CD4-positive, alpha-beta T cell (primary cell): ENCODE results near the gene DNASE1. TPM values are rescaled to one million over a fixed set of nuclear protein-coding genes. Genes with fewer than 3 reads are reported as not detected.

Source experiments
- ATAC-seq: fragments of 200-7000 bp; cut with Tn5 transposase; one replicate; pipeline ENCODE4 v1.10.0; 2022; ENCODE audit warnings: mild to moderate bottlenecking; ENCODE audit not compliant: poor library complexity
- CTCF ChIA-PET: fragments of 350-600 bp; sonication (Branson Sonifier 250); formaldehyde crosslinking; loops from one replicate; lab custom pipeline; 2021; ENCODE audit warnings: antibody characterized with exemption, inconsistent platforms; lab: Charles Lee
- POLR2A ChIA-PET: fragments of 350-600 bp; sonication (Branson Sonifier 250); formaldehyde crosslinking; loops from one replicate; lab custom pipeline; 2021; ENCODE audit warnings: antibody characterized with exemption, inconsistent platforms; lab: Charles Lee
- DNase-seq, 14 experiments: peaks; one replicate each; pipeline ENCODE4 v3.0.0-alpha.2; 2013 to 2020; ENCODE audit warnings: mixed read lengths in 2 of 14
- H3K27ac ChIP-seq, 2 donors: one replicate each; pipeline versions ENCODE4 v1.5.1 to v1.7.0; 2013; ENCODE audit warnings: low read length in 2 of 2, low read depth in 1 of 2, mild to moderate bottlenecking in 1 of 2
- H3K27me3 ChIP-seq, 2 experiments: 1 replicate in 1 of 2; 2 replicates in 1 of 2; pipeline versions ENCODE4 v1.6.1 to v1.7.0; 2013; ENCODE audit warnings: low read length in 2 of 2, control low read depth in 1 of 2, mild to moderate bottlenecking in 1 of 2, moderate library complexity in 1 of 2; ENCODE audit not compliant: insufficient read depth in 2 of 2, control insufficient read depth in 1 of 2
- H3K36me3 ChIP-seq: one replicate; pipeline ENCODE4 v1.6.1; 2013; ENCODE audit warnings: low read length, control low read depth; ENCODE audit not compliant: insufficient read depth
- H3K4me1 ChIP-seq: one replicate; pipeline ENCODE4 v1.6.1; 2013; ENCODE audit warnings: low read length, control low read depth; ENCODE audit not compliant: insufficient read depth
- H3K4me3 ChIP-seq: one replicate; pipeline ENCODE4 v1.5.1; 2013; ENCODE audit warnings: mild to moderate bottlenecking, low read length, moderate library complexity
- H3K9me3 ChIP-seq, 2 experiments: 1 replicate in 1 of 2; 2 replicates in 1 of 2; pipeline versions ENCODE4 v1.6.1 to v1.7.0; 2013; ENCODE audit warnings: low read length in 2 of 2, mild to moderate bottlenecking in 2 of 2, control low read depth in 1 of 2, moderate library complexity in 1 of 2; ENCODE audit not compliant: control insufficient read depth in 1 of 2, insufficient read depth in 1 of 2
- H3K27ac Mint-ChIP-seq: one replicate; pipeline ENCODE4 v1.8.0; 2020; ENCODE audit warnings: mixed read lengths
- H3K27me3 Mint-ChIP-seq: one replicate; pipeline ENCODE4 v1.8.0; 2021; ENCODE audit warnings: mixed read lengths
- H3K36me3 Mint-ChIP-seq: one replicate; pipeline ENCODE4 v1.8.0; 2021; ENCODE audit warnings: low read depth, mixed read lengths
- H3K4me1 Mint-ChIP-seq: one replicate; pipeline ENCODE4 v1.8.0; 2021; ENCODE audit warnings: low read depth, mixed read lengths
- H3K4me3 Mint-ChIP-seq: one replicate; pipeline ENCODE4 v1.8.0; 2020; ENCODE audit warnings: mild to moderate bottlenecking, mixed read lengths
- H3K9me3 Mint-ChIP-seq: one replicate; pipeline ENCODE4 v1.8.0; 2020; ENCODE audit warnings: mixed read lengths
- CTCF ChIP-seq: fragments of 200-600 bp; IDR thresholded peaks from one replicate; pipeline ENCODE4 v1.8.0; 2022; ENCODE audit warnings: antibody characterized with exemption, mild to moderate bottlenecking
- intact Hi-C, 2 experiments: fragments of 100-400 bp; cut with DNase I in 1 of 2; cut with micrococcal nuclease in 1 of 2; formaldehyde crosslinking; loops; one replicate each; pipeline versions ENCODE4 v1.15.1 to v1.9.0; 2023 to 2025; cut with DNase I, micrococcal nuclease
- total RNA-seq, 174 experiments: library from RNA in 2 of 174; stranded (reverse) in 2 of 174; gene quantifications; one replicate each; pipeline ENCODE4 v1.2.3 and lab custom pipeline; 2021 to 2026

DNASE1 gene
- total RNA-seq, 2 experiments from 2014 or later, result 9.5 to 10.4 TPM

- TF ChIP-seq CTCF, result no peak
- no peak overlapping the region for H3K27ac Mint-ChIP-seq
- peaks cover 42% of the 10 kb centered on the region for H3K36me3 Mint-ChIP-seq
- Histone ChIP-seq H3K4me1 (peaks cover 6% of the 10 kb centered on the region), H3K9me3 (no peaks in the 10 kb centered on the region), H3K4me3 (no peak overlapping the region), H3K36me3 (peaks cover 54% of the 10 kb centered on the region), H3K27ac (no peak overlapping the region), H3K27me3 (no peaks in the 10 kb centered on the region)
- intact Hi-C loops, result no loop called here
- no peak for DNase-seq
- no peaks in the 10 kb centered on the region for H3K9me3 Mint-ChIP-seq
- ChIA-PET POLR2A (no interaction called here), CTCF (no interaction called here)
- H3K4me1 Mint-ChIP-seq, result peaks cover 10% of the 10 kb centered on the region
- no peaks in the 10 kb centered on the region for H3K27me3 Mint-ChIP-seq
- no peak for ATAC-seq
- no peak overlapping the region for H3K4me3 Mint-ChIP-seq
These were observed 16.2 kb downstream of the DNASE1 start for GRCh38 chr16:3670711-3671110.

- H3K27me3 Mint-ChIP-seq, result no peaks in the 10 kb centered on the region
- H3K4me3 Mint-ChIP-seq, result no peak overlapping the region
- H3K27ac Mint-ChIP-seq, result no peak overlapping the region
- Histone ChIP-seq H3K4me3 (no peak overlapping the region), H3K27ac (no peak overlapping the region), H3K9me3 (no peaks in the 10 kb centered on the region), H3K27me3 (no peaks in the 10 kb centered on the region), H3K4me1 (no peaks in the 10 kb centered on the region), H3K36me3 (peaks cover 61% of the 10 kb centered on the region)
- POLR2A ChIA-PET, result no interaction called here
- intact Hi-C loops, result no loop called here
- peaks cover 3% of the 10 kb centered on the region for H3K4me1 Mint-ChIP-seq
- CTCF ChIA-PET, result no interaction called here
- DNase-seq (no peak), ATAC-seq (no peak)
- no peaks in the 10 kb centered on the region for H3K9me3 Mint-ChIP-seq
- TF ChIP-seq CTCF, result no peak
- peaks cover 40% of the 10 kb centered on the region for H3K36me3 Mint-ChIP-seq
These were observed 16.9 kb downstream of the DNASE1 start for GRCh38 chr16:3671424-3671823.

- Mint-ChIP-seq H3K27ac (no peak overlapping the region), H3K27me3 (no peaks in the 10 kb centered on the region), H3K4me1 (no peaks in the 10 kb centered on the region), H3K9me3 (no peaks in the 10 kb centered on the region), H3K4me3 (no peak overlapping the region), H3K36me3 (peaks cover 47% of the 10 kb centered on the region)
- peaks cover 69% of the 10 kb centered on the region for H3K36me3 ChIP-seq
- ATAC-seq, result no peak
- DNase-seq, result no peak
- POLR2A ChIA-PET, result no interaction called here
- intact Hi-C loops, result no loop called here
- no peaks in the 10 kb centered on the region for H3K4me1 ChIP-seq
- CTCF ChIA-PET, result no interaction called here
- no peak overlapping the region for H3K4me3 ChIP-seq
- no peaks in the 10 kb centered on the region for H3K27me3 ChIP-seq
- no peak for TF ChIP-seq CTCF
- H3K9me3 ChIP-seq, result no peaks in the 10 kb centered on the region
- no peak overlapping the region for H3K27ac ChIP-seq
These were observed 18.1 kb downstream of the DNASE1 start for GRCh38 chr16:3672571-3673041.
